ENCODE measurements around the gene NFKB1. TPM values are rescaled to one million over a fixed set of nuclear protein-coding genes. Genes with fewer than 3 reads are reported as not detected.
"Not testable (repeated sequence)": the region's sequence is repeated elsewhere in the genome, so short reads cannot be mapped to it uniquely, and the experiment has no call there.

The NFKB1 gene
- total and polyA plus RNA-seq, 2 donors (not counting 1 experiment from before 2014, with no cell fraction given): 32.0 to 88.1 TPM

DNA sequence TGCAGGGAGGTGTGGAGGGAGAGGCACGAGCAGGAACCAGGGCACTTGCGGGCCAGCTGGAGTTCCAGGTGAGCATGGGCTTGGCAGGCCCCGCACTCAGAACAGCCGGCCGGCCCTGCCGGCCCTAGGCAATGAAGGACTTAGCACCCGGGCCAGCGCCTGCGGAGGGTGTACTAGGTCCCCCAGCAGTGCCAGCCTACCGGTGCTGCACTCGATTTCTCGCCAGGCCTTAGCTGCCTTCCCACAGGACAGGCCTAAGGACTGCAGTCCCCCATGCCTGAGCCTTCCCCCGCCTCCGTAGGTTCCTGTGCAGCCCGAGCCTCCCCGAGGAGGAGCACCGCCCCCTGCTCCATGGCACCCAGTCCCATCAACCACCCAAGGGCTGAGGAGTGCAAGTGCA is 18.0 kb upstream of the NFKB1 start:
- Histone ChIP-seq H3K4me1 (ENCODE audit: control insufficient read depth in 2 of 2, insufficient read depth in 2 of 2, low read length in 2 of 2) (no peaks in the 10 kb centered on the region), H3K79me2 (ENCODE audit: control insufficient read depth, insufficient read depth, low read length) (no peaks in the 10 kb centered on the region), H2AFZ (ENCODE audit: insufficient read depth, low read depth, low read length, poor library complexity, severe bottlenecking) (no peak overlapping the region), H3K9me3 (ENCODE audit: control extremely low read depth in 1 of 3, control insufficient read depth in 2 of 3, insufficient read depth in 1 of 3, low read length in 2 of 3) (peaks cover 0 to 7% (median 0%) of the 10 kb centered on the region in 3 donors), H3K27ac (ENCODE audit: low read length in 2 of 2) (no peak overlapping the region), H3K27me3 (replicated peaks in 1 of 4; ENCODE audit: control extremely low read depth in 1 of 4, control insufficient read depth in 3 of 4, insufficient read depth in 4 of 4, low read length in 3 of 4) (no peaks in the 10 kb centered on the region), H3K9ac (ENCODE audit: low read length) (no peak overlapping the region), H3K4me3 (ENCODE audit: control extremely low read depth in 1 of 5, extremely low read depth in 1 of 5, insufficient read depth in 1 of 5, low read depth in 2 of 5, low read length in 4 of 5) (no peak overlapping the region), H4K20me1 (ENCODE audit: control insufficient read depth, insufficient read depth, low read length, poor library complexity, severe bottlenecking) (no peaks in the 10 kb centered on the region), H3K4me2 (replicated peaks; ENCODE audit: low read depth, low read length, poor library complexity, severe bottlenecking) (no peak overlapping the region), H3K36me3 (replicated peaks in 1 of 2; ENCODE audit: control extremely low read depth in 1 of 2, control insufficient read depth in 1 of 2, extremely low read depth in 1 of 2, insufficient read depth in 2 of 2, low read length in 1 of 2) (no peaks in the 10 kb centered on the region)
- H3K9me3 Mint-ChIP-seq (ENCODE audit: insufficient read depth): peaks cover 10% of the 10 kb centered on the region
- ChIA-PET POLR2A (no interaction called here), CTCF (no interaction called here)
- no peaks in the 10 kb centered on the region for H3K27me3 Mint-ChIP-seq
- WGBS (ENCODE audit: insufficient coverage): 98% methylated on average over 16 of the region's 17 CpGs
- H3K4me3 Mint-ChIP-seq: no peak overlapping the region
- peaks cover 3% of the 10 kb centered on the region for H3K4me1 Mint-ChIP-seq
- H3K27ac Mint-ChIP-seq: no peak overlapping the region
- TF ChIP-seq EZH2 (IDR thresholded peaks at IDR 0.05; ENCODE audit: borderline replicate concordance, insufficient read depth, low read depth, low read length, poor library complexity, severe bottlenecking): no peak
- TF ChIP-seq, protein P1, sequence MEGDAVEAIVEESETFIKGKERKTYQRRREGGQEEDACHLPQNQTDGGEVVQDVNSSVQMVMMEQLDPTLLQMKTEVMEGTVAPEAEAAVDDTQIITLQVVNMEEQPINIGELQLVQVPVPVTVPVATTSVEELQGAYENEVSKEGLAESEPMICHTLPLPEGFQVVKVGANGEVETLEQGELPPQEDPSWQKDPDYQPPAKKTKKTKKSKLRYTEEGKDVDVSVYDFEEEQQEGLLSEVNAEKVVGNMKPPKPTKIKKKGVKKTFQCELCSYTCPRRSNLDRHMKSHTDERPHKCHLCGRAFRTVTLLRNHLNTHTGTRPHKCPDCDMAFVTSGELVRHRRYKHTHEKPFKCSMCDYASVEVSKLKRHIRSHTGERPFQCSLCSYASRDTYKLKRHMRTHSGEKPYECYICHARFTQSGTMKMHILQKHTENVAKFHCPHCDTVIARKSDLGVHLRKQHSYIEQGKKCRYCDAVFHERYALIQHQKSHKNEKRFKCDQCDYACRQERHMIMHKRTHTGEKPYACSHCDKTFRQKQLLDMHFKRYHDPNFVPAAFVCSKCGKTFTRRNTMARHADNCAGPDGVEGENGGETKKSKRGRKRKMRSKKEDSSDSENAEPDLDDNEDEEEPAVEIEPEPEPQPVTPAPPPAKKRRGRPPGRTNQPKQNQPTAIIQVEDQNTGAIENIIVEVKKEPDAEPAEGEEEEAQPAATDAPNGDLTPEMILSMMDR (IDR thresholded peaks at IDR 0.05): no peak
- DNase-seq (no peak), ATAC-seq (ENCODE audit: low read depth) (no peak)
- intact Hi-C loops (cut with micrococcal nuclease): no loop called here

GRCh38 chr4:102483990-102484692 is 17.0 kb upstream of the NFKB1 start:
- H3K4me1 ChIP-seq (ENCODE audit: control insufficient read depth in 2 of 2, insufficient read depth in 2 of 2, low read length in 2 of 2); H3K9ac ChIP-seq (ENCODE audit: low read length); DNase-seq; CTCF ChIA-PET; H3K27ac ChIP-seq (ENCODE audit: low read length in 2 of 2); H4K20me1 ChIP-seq (ENCODE audit: control insufficient read depth, insufficient read depth, low read length, poor library complexity, severe bottlenecking); H3K27me3 Mint-ChIP-seq; ATAC-seq (ENCODE audit: low read depth); POLR2A ChIA-PET; H3K9me3 Mint-ChIP-seq (ENCODE audit: insufficient read depth); H3K9me3 ChIP-seq (ENCODE audit: control extremely low read depth in 1 of 3, control insufficient read depth in 2 of 3, insufficient read depth in 1 of 3, low read length in 2 of 3); H2AFZ ChIP-seq (ENCODE audit: insufficient read depth, low read depth, low read length, poor library complexity, severe bottlenecking); H3K4me3 Mint-ChIP-seq; H3K4me2 ChIP-seq (replicated peaks; ENCODE audit: low read depth, low read length, poor library complexity, severe bottlenecking); H3K27me3 ChIP-seq (replicated peaks in 1 of 4; ENCODE audit: control extremely low read depth in 1 of 4, control insufficient read depth in 3 of 4, insufficient read depth in 4 of 4, low read length in 3 of 4); H3K4me1 Mint-ChIP-seq; H3K36me3 ChIP-seq (replicated peaks in 1 of 2; ENCODE audit: control extremely low read depth in 1 of 2, control insufficient read depth in 1 of 2, extremely low read depth in 1 of 2, insufficient read depth in 2 of 2, low read length in 1 of 2); H3K79me2 ChIP-seq (ENCODE audit: control insufficient read depth, insufficient read depth, low read length); H3K4me3 ChIP-seq (ENCODE audit: control extremely low read depth in 1 of 5, extremely low read depth in 1 of 5, insufficient read depth in 1 of 5, low read depth in 2 of 5, low read length in 4 of 5); H3K27ac Mint-ChIP-seq; intact Hi-C loops (cut with micrococcal nuclease): not testable (repeated sequence)
- 92% methylated on average over 8 of the region's 19 CpGs for WGBS (ENCODE audit: insufficient coverage)

Data from B cell (primary cell).